HepG2 (cell line): ENCODE data around the gene CD164L2. TPM values are rescaled to one million over a fixed set of nuclear protein-coding genes. Genes with fewer than 3 reads are reported as not detected.

Source experiments
- ARHGAP35 ChIP-seq: sonication (generic); formaldehyde crosslinking; IDR thresholded peaks from 2 replicates; pipeline ENCODE4 v1.9.0; 2022; ENCODE audit warnings: mild to moderate bottlenecking, inconsistent platforms, moderate library complexity, missing genetic modification reagents, borderline replicate concordance
- CBX5 ChIP-seq: sonication (generic); formaldehyde crosslinking; IDR thresholded peaks from 2 replicates; pipeline ENCODE4 v1.4.0; 2020; ENCODE audit warnings: missing genetic modification reagents, borderline replicate concordance
- CEBPZ ChIP-seq: IDR thresholded peaks from 2 replicates; pipeline ENCODE4 v1.6.1; 2012; ENCODE audit warnings: low read length, improper control_type of control experiment
- DMTF1 ChIP-seq: sonication (generic); formaldehyde crosslinking; IDR thresholded peaks from 2 replicates; pipeline ENCODE4 v1.4.0; 2020; ENCODE audit warnings: mild to moderate bottlenecking, missing genetic modification reagents
- DNMT3B ChIP-seq: conservative IDR thresholded peaks from 2 replicates; pipeline ENCODE4 v1.6.1; 2016; ENCODE audit warnings: missing biosample characterization, control low read depth
- KAT7 ChIP-seq: IDR thresholded peaks from 2 replicates; pipeline ENCODE4 v1.6.1; 2018; ENCODE audit warnings: borderline replicate concordance, missing compliant biosample characterization
- KDM1A ChIP-seq: IDR thresholded peaks from 2 replicates; pipeline ENCODE4 v1.6.1; 2016; ENCODE audit warnings: missing compliant biosample characterization
- KDM2A ChIP-seq: sonication (generic); formaldehyde crosslinking; IDR thresholded peaks from 2 replicates; pipeline ENCODE4 v1.4.0; 2020; ENCODE audit warnings: low read depth, missing genetic modification reagents, borderline replicate concordance
- KDM3A ChIP-seq: IDR thresholded peaks from 2 replicates; pipeline ENCODE4 v1.6.1; 2018; ENCODE audit warnings: low read depth, missing compliant biosample characterization
- MYC ChIP-seq: sonication (generic); formaldehyde crosslinking; IDR thresholded peaks from 2 replicates; pipeline ENCODE4 v1.9.0; 2021; ENCODE audit warnings: missing genetic modification reagents, borderline replicate concordance
- MYNN ChIP-seq: sonication (generic); formaldehyde crosslinking; IDR thresholded peaks from 2 replicates; pipeline ENCODE4 v1.4.0; 2020; ENCODE audit warnings: mild to moderate bottlenecking, low read depth, missing genetic modification reagents
- PHF5A ChIP-seq: IDR thresholded peaks from one replicate; pipeline ENCODE4 v1.6.1; 2018; ENCODE audit warnings: low read depth, missing genetic modification reagents; ENCODE audit not compliant: unreplicated experiment
- PITX1 ChIP-seq: sonication (generic); formaldehyde crosslinking; IDR thresholded peaks from 2 replicates; pipeline ENCODE4 v1.5.1; 2020; ENCODE audit warnings: mild to moderate bottlenecking, missing genetic modification reagents
- RAD21 ChIP-seq: fragments of 450-650 bp; formaldehyde crosslinking; IDR thresholded peaks from 2 replicates; pipeline ENCODE4 v1.5.0; 2020; ENCODE audit warnings: mild to moderate bottlenecking
- SMAD1 ChIP-seq: sonication (generic); formaldehyde crosslinking; IDR thresholded peaks from 2 replicates; pipeline ENCODE4 v1.4.0; 2020; ENCODE audit warnings: missing genetic modification reagents, low read depth, mild to moderate bottlenecking, borderline replicate concordance
- SMARCC2 ChIP-seq: fragments of 450-650 bp; IDR thresholded peaks from 2 replicates; pipeline ENCODE4 v1.6.1; 2017; ENCODE audit warnings: antibody characterized with exemption, mild to moderate bottlenecking
- SMC3 ChIP-seq: IDR thresholded peaks from 2 replicates; pipeline ENCODE4 v1.6.1; 2011; ENCODE audit warnings: low read length, improper control_type of control experiment
- ZMYM3 ChIP-seq: sonication (generic); formaldehyde crosslinking; IDR thresholded peaks from 2 replicates; pipeline ENCODE4 v1.5.1; 2020; ENCODE audit warnings: mild to moderate bottlenecking, missing genetic modification reagents
- ZNF484 ChIP-seq: sonication (generic); formaldehyde crosslinking; IDR thresholded peaks from 2 replicates; pipeline ENCODE4 v1.5.1; 2020; ENCODE audit warnings: mild to moderate bottlenecking, low read depth, missing genetic modification reagents, borderline replicate concordance
- ZNF691 ChIP-seq: sonication (generic); formaldehyde crosslinking; IDR thresholded peaks from 2 replicates; pipeline ENCODE4 v1.4.0; 2020; ENCODE audit warnings: missing genetic modification reagents, low read depth, mild to moderate bottlenecking, borderline replicate concordance
- ZNF777 ChIP-seq: sonication (generic); formaldehyde crosslinking; IDR thresholded peaks from 2 replicates; pipeline ENCODE4 v1.4.0; 2020; ENCODE audit warnings: missing genetic modification reagents
- polyA plus RNA-seq, 8 experiments: library from polyadenylated mRNA; depleted of rRNA in 3 of 8; stranded (reverse) in 7 of 8; unstranded in 1 of 8; fragments of >200 nt; fragmentation: Illumina TruSeq in 4 of 8; extraction: Trizol in 4 of 8; gene quantifications; 2 replicates each; pipeline versions ENCODE4 v1.2.1 to v1.2.3, GENCODE V29; 2011 to 2016; ENCODE audit warnings: low read depth in 4 of 8, missing spikeins in 1 of 8, mixed read lengths in 1 of 8; ENCODE audit not compliant: insufficient read depth in 1 of 8
- total RNA-seq, 5 experiments: library from RNA; depleted of rRNA; stranded (reverse); fragments of >200 nt; fragmentation: Illumina TruSeq; extraction: Trizol; gene quantifications; 2 replicates each; pipeline ENCODE4 v1.2.3, GENCODE V29; 2016; ENCODE audit warnings: low read depth in 1 of 5
- TF ChIP-seq, protein P1 (sequence below): sonication (generic); formaldehyde crosslinking; IDR thresholded peaks from 2 replicates; pipeline ENCODE4 v1.4.0; 2020; ENCODE audit warnings: missing genetic modification reagents

CD164L2 gene
- total and polyA plus RNA-seq, 2 of the 13 experiments (the other 11 are each of a cell fraction or from before 2014, with no cell fraction given) = not detected

DNA sequence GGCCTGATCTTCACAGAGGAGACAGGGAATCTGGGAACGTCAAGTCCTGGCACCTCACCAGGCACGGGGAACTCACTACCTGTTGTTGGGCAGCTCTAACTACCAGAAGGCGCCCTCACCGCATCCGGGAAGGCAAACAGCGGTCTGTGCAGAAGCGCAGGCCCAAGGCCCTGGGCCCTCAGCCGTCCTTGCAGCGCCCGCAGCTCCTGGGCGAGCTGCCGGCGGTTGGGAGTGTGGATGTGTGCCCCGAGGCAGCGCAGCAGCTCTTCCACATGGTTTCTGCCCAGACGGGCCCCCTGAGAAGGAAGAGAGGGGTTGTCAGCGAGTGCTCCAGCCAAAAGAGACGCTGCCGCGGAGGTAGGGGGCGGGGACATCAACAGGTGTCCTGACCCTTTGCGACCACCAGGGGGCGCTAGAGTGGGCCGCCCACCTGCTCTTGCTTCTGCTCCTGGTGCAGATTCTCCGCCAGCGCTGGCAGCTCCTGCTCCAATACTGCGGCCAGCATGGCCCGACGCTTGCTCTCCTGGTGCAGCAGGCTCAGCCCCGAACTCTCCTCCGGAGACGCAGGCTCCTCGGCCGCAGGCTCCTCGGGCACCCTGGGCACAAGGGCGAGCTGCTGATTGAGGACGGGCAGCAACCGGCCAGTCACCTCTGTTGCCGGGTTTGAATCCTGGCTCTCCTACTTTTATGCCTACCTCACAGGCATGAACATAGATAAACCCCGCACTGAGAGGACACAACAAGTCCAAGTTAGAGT is 25.7 kb downstream of the CD164L2 start (continued):
- TF ChIP-seq SMARCC2 = no peak
- TF ChIP-seq KDM3A (CRISPR knock-in tag) = 0 out of 2 replicates have a peak, but pooled peaks have one; percentile 56
- peak; percentile 57; the same call in 1 of the 2 replicates for TF ChIP-seq ZNF691 (CRISPR knock-in tag)
- no peak for TF ChIP-seq DMTF1 (CRISPR knock-in tag)
- peak; percentile 65 for TF ChIP-seq KDM2A
- TF ChIP-seq CEBPZ = no peak
- no peak for TF ChIP-seq MYNN
- peak; percentile 85 for TF ChIP-seq RAD21
- TF ChIP-seq ARHGAP35 = no peak
- no peak for TF ChIP-seq CBX5
- no peak for TF ChIP-seq SMAD1 (CRISPR knock-in tag)
- TF ChIP-seq SMC3 = peak; percentile 38
- peak; percentile 29; the same call in 1 of the 2 replicates for TF ChIP-seq ZNF777 (CRISPR knock-in tag)
- TF ChIP-seq ZMYM3 (CRISPR knock-in tag) = 0 out of 2 replicates have a peak, but pooled peaks have one; percentile 9
- TF ChIP-seq ZNF484 = no peak
- TF ChIP-seq, protein P1, sequence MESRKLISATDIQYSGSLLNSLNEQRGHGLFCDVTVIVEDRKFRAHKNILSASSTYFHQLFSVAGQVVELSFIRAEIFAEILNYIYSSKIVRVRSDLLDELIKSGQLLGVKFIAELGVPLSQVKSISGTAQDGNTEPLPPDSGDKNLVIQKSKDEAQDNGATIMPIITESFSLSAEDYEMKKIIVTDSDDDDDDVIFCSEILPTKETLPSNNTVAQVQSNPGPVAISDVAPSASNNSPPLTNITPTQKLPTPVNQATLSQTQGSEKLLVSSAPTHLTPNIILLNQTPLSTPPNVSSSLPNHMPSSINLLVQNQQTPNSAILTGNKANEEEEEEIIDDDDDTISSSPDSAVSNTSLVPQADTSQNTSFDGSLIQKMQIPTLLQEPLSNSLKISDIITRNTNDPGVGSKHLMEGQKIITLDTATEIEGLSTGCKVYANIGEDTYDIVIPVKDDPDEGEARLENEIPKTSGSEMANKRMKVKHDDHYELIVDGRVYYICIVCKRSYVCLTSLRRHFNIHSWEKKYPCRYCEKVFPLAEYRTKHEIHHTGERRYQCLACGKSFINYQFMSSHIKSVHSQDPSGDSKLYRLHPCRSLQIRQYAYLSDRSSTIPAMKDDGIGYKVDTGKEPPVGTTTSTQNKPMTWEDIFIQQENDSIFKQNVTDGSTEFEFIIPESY = peak; percentile 89
- no peak for TF ChIP-seq KDM1A (CRISPR knock-in tag)
- TF ChIP-seq MYC (CRISPR knock-in tag) = peak; percentile 56
- TF ChIP-seq PHF5A (CRISPR knock-in tag) = peak; percentile 41
- no peak for TF ChIP-seq DNMT3B (CRISPR knock-in tag)
- 0 out of 2 replicates have a peak, but pooled peaks have one; percentile 47 for TF ChIP-seq KAT7 (CRISPR knock-in tag)
- TF ChIP-seq PITX1 = no peak
